OCI-LY3 (cell line): ENCODE data around the gene ARHGAP1.

Experiments used
- H2AFZ ChIP-seq: fragments of 200-600, 300-600 bp; shearing (Covaris generic); 2 replicates; pipeline ENCODE4 v1.6.0; 2014; ENCODE audit warnings: antibody characterized with exemption, low read depth, low read length
- H3K27ac ChIP-seq: fragments of 200-600, 300-600 bp; sonication (generic); 2 replicates; pipeline ENCODE4 v1.5.1; 2014; ENCODE audit warnings: mild to moderate bottlenecking, low read length, moderate library complexity, mixed read lengths
- H3K27me3 ChIP-seq: fragments of 200-600, 300-600 bp; sonication (generic); 2 replicates; pipeline ENCODE4 v1.6.1; 2014; ENCODE audit warnings: low read depth, low read length, mixed read lengths
- H3K36me3 ChIP-seq: fragments of 200-600, 300-600 bp; sonication (generic); replicated peaks from 2 replicates; pipeline ENCODE3; 2014; ENCODE audit warnings: low read depth, low read length, mixed read lengths
- H3K4me1 ChIP-seq: fragments of 300-600, 200-600 bp; sonication (generic); 2 replicates; pipeline ENCODE4 v1.6.1; 2014; ENCODE audit warnings: low read length, mixed read lengths
- H3K4me2 ChIP-seq: fragments of 200-600, 300-600 bp; sonication (generic); 2 replicates; pipeline ENCODE4 v1.6.1; 2014; ENCODE audit warnings: low read length, mixed read lengths
- H3K4me3 ChIP-seq: fragments of 300-600, 200-600 bp; sonication (generic); 2 replicates; pipeline ENCODE4 v1.5.1; 2014; ENCODE audit warnings: antibody characterized with exemption, mild to moderate bottlenecking, low read length, moderate library complexity
- H3K79me2 ChIP-seq: fragments of 300-600, 200-600 bp; shearing (Covaris generic); 2 replicates; pipeline ENCODE4 v1.6.1; 2014; ENCODE audit warnings: mild to moderate bottlenecking, low read length, mixed read lengths
- H3K9ac ChIP-seq: fragments of 300-600, 200-600 bp; shearing (Covaris generic); 2 replicates; pipeline ENCODE4 v1.6.0; 2014; ENCODE audit warnings: mild to moderate bottlenecking, low read length, moderate library complexity
- H3K9me3 ChIP-seq: fragments of 200-600, 300-600 bp; shearing (Covaris generic); 2 replicates; pipeline ENCODE4 v1.6.1; 2014; ENCODE audit warnings: low read length, mixed read lengths; ENCODE audit not compliant: insufficient read depth
- H4K20me1 ChIP-seq: fragments of 200-600, 300-600 bp; sonication (generic); 2 replicates; pipeline ENCODE4 v1.6.1; 2016; ENCODE audit warnings: low read length, mixed read lengths; ENCODE audit not compliant: insufficient read depth
- EZH2phosphoT487 ChIP-seq: fragments of 200-600 bp; shearing (Covaris generic); IDR thresholded peaks from 2 replicates; pipeline ENCODE4 v1.6.1; 2018; ENCODE audit warnings: antibody characterized with exemption, mixed run types, low read depth
- TF ChIP-seq, protein P1 (sequence below): fragments of 200-600, 300-600 bp; sonication (generic); IDR thresholded peaks from 2 replicates; pipeline ENCODE4 v1.5.1; 2014; ENCODE audit warnings: antibody characterized with exemption, low read length, low read depth

Gene ARHGAP1

DNA sequence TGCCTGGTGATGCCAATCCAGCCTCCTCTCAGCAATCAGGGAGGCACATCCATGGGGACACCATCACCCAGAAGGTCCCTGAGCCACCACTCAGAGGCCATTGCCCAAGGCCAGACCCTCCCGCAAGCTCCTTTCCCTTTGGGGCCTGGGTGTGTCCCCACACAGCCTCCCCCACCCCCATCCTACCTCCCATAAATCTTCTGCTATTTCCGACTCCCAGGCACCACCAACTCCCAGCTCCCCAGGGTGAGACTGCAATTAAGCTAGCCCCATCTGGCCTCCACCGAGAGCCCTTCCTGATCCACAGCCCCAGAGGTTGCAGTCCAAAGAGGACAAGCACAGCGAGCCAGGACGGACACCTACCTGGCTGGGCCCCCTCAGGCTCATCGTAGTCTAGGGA, 6.3 kb downstream of the ARHGAP1 start:
- H3K9ac ChIP-seq = no peak overlapping the region
- H3K4me1 ChIP-seq = no peaks in the 10 kb centered on the region
- H3K4me2 ChIP-seq = no peak overlapping the region
- H2AFZ ChIP-seq = no peak overlapping the region
- peaks cover 9% of the 10 kb centered on the region for H3K79me2 ChIP-seq
- no peaks in the 10 kb centered on the region for H3K9me3 ChIP-seq
- no peak for TF ChIP-seq EZH2phosphoT487
- TF ChIP-seq, protein P1, sequence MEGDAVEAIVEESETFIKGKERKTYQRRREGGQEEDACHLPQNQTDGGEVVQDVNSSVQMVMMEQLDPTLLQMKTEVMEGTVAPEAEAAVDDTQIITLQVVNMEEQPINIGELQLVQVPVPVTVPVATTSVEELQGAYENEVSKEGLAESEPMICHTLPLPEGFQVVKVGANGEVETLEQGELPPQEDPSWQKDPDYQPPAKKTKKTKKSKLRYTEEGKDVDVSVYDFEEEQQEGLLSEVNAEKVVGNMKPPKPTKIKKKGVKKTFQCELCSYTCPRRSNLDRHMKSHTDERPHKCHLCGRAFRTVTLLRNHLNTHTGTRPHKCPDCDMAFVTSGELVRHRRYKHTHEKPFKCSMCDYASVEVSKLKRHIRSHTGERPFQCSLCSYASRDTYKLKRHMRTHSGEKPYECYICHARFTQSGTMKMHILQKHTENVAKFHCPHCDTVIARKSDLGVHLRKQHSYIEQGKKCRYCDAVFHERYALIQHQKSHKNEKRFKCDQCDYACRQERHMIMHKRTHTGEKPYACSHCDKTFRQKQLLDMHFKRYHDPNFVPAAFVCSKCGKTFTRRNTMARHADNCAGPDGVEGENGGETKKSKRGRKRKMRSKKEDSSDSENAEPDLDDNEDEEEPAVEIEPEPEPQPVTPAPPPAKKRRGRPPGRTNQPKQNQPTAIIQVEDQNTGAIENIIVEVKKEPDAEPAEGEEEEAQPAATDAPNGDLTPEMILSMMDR = no peak
- H4K20me1 ChIP-seq = 0 out of 2 replicates have a peak, but pooled peaks cover 3% of the 10 kb centered on the region
- H3K4me3 ChIP-seq = no peak overlapping the region
- peaks cover 9% of the 10 kb centered on the region for H3K36me3 ChIP-seq
- no peaks in the 10 kb centered on the region for H3K27me3 ChIP-seq
- no peak overlapping the region for H3K27ac ChIP-seq

DNA sequence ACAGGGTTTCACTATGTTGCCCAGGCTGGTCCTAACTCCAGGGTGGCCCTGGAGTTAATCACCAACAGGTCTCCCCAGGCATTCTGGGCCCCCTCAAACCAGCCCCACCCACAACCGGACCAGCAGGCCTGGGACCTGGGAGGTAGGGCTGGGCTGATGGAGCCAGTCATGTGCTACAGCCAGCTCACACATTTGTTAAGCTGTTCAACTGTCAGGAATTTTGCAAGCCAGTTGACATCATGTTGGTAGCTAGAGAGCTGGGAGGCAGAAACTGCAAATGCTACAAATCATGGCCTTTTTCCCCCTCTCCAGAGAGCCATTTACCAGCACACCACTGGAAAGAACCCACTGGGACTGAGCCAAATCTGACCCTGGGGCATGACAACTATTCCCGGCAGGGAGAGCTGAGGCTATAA, 6.8 kb downstream of the ARHGAP1 start:
- H3K4me2 ChIP-seq = no peak overlapping the region

DNA sequence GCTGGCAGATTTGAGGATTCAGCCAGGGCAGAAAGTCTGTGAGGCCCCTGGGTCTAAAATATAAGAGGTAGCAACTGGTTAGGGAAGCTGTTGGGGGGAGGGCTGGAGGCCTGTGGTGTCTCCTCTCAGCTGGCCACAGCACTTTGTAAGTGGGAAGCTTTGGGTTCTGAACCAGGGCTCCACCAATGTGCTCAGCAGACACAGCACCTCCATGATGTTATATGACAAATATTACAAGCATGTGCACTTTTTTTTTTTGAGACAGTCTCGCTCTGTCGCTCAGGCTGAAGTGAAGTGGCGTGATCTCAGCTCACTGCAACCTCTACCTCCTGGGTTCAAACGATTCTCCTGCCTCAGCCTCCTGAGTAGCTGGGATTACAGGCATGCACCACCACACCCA, 8.0 kb downstream of the ARHGAP1 start:
- Histone ChIP-seq H3K27me3 (no peaks in the 10 kb centered on the region), H2AFZ (no peak overlapping the region), H3K9ac (no peak overlapping the region), H3K4me3 (no peak overlapping the region), H3K36me3 (peaks cover 16% of the 10 kb centered on the region), H3K79me2 (no peaks in the 10 kb centered on the region), H3K4me2 (no peak overlapping the region), H3K27ac (no peak overlapping the region), H4K20me1 (no peaks in the 10 kb centered on the region), H3K9me3 (no peaks in the 10 kb centered on the region), H3K4me1 (no peaks in the 10 kb centered on the region)
- no peak for TF ChIP-seq EZH2phosphoT487
- TF ChIP-seq, protein P1 = no peak

More for the DNA sequence above, 6.8 kb downstream of the ARHGAP1 start:
- H3K4me3 ChIP-seq = no peak overlapping the region
- TF ChIP-seq, protein P1 = no peak
- TF ChIP-seq EZH2phosphoT487 = no peak
- H3K9me3 ChIP-seq = no peaks in the 10 kb centered on the region
- H2AFZ ChIP-seq = no peak overlapping the region
- H3K27me3 ChIP-seq = no peaks in the 10 kb centered on the region
- no peak overlapping the region for H3K27ac ChIP-seq
- H4K20me1 ChIP-seq = 0 out of 2 replicates have a peak, but pooled peaks cover 3% of the 10 kb centered on the region
- H3K79me2 ChIP-seq = peaks cover 4% of the 10 kb centered on the region
- peaks cover 9% of the 10 kb centered on the region for H3K36me3 ChIP-seq
- no peak overlapping the region for H3K9ac ChIP-seq
- H3K4me1 ChIP-seq = no peaks in the 10 kb centered on the region

DNA sequence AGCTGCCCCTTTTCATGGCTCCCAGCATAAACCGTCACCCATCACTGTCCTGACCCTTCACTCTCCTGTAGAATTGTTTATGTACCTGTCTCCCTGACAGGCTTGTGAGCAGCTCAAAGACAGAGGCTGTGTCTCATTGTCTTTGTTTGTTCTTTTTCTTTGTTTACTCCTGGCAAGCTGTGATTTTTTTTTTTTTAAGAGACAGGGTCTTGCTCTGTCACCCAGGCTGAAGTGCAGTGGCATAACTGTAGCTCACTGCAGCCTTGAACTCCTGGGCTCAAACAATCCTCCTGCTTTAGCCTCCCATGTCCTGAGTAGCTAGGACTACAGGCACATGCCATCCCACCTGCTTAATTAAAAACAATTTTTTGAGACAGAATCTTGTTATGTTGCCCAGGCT, 9.7 kb downstream of the ARHGAP1 start:
- Histone ChIP-seq H3K27ac (no peak overlapping the region), H3K27me3 (no peaks in the 10 kb centered on the region), H3K4me2 (no peak overlapping the region), H2AFZ (no peak overlapping the region), H4K20me1 (no peaks in the 10 kb centered on the region), H3K36me3 (peaks cover 16% of the 10 kb centered on the region), H3K9ac (no peak overlapping the region), H3K9me3 (no peaks in the 10 kb centered on the region), H3K79me2 (no peaks in the 10 kb centered on the region), H3K4me3 (no peak overlapping the region), H3K4me1 (no peaks in the 10 kb centered on the region)
- TF ChIP-seq EZH2phosphoT487 = no peak
- TF ChIP-seq, protein P1 = no peak
